HG03103 (cell line): ENCODE measurements around the gene RAB25.
"Not testable (repeated sequence)": the region's sequence is repeated elsewhere in the genome, so short reads cannot be mapped to it uniquely, and the experiment has no call there.

Source experiments
- ATAC-seq: cut with Tn5 transposase; IDR thresholded peaks from one replicate; pipeline ENCODE4 v1.9.1; 2021; ENCODE audit warnings: low read depth; ENCODE audit not compliant: unreplicated experiment

The RAB25 gene

GRCh38 chr1:156115514-156116374, 54.8 kb downstream of the RAB25 start:
- no peak for ATAC-seq

- not testable (repeated sequence) for ATAC-seq
These were observed 55.8 kb downstream of the RAB25 start for GRCh38 chr1:156116731-156117130.

- ATAC-seq: no peak
These were observed 56.6 kb downstream of the RAB25 start for GRCh38 chr1:156117414-156118176.

- ATAC-seq: no peak
These were observed 57.4 kb downstream of the RAB25 start for GRCh38 chr1:156118177-156118868.

GRCh38 chr1:156119503-156120209, 58.7 kb downstream of the RAB25 start:
- no peak for ATAC-seq
